ENCODE results near the gene CORO7. TPM values are rescaled to one million over a fixed set of nuclear protein-coding genes. Genes with fewer than 3 reads are reported as not detected.

Gene CORO7
- total RNA-seq, 4 donors from 2014 or later, result 17.9 to 53.7 (median 29.7) TPM

- no peaks in the 10 kb centered on the region for H3K9me3 ChIP-seq
- H3K4me1 ChIP-seq, result peaks cover 0 to 7% of the 10 kb centered on the region in 2 donors
- no peak overlapping the region for H3K27ac ChIP-seq
- intact Hi-C loops (cut with DNase I), result no loop called here
- WGBS, 2 donors, result 86 to 88% methylated on average over 1 to 2 of the region's 6 CpGs
- peaks cover 0 to 13% of the 10 kb centered on the region in 2 donors for H3K36me3 ChIP-seq
- DNase-seq, result no peak
- H3K27me3 ChIP-seq, result no peaks in the 10 kb centered on the region
- H3K4me3 ChIP-seq (replicated peaks in 1 of 3), result no peak overlapping the region
- TF ChIP-seq POLR2A (IDR thresholded peaks at IDR 0.05), result no peak
- TF ChIP-seq, protein P1, sequence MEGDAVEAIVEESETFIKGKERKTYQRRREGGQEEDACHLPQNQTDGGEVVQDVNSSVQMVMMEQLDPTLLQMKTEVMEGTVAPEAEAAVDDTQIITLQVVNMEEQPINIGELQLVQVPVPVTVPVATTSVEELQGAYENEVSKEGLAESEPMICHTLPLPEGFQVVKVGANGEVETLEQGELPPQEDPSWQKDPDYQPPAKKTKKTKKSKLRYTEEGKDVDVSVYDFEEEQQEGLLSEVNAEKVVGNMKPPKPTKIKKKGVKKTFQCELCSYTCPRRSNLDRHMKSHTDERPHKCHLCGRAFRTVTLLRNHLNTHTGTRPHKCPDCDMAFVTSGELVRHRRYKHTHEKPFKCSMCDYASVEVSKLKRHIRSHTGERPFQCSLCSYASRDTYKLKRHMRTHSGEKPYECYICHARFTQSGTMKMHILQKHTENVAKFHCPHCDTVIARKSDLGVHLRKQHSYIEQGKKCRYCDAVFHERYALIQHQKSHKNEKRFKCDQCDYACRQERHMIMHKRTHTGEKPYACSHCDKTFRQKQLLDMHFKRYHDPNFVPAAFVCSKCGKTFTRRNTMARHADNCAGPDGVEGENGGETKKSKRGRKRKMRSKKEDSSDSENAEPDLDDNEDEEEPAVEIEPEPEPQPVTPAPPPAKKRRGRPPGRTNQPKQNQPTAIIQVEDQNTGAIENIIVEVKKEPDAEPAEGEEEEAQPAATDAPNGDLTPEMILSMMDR (IDR thresholded peaks at IDR 0.05), result no peak
These were observed 76.0 kb downstream of the CORO7 start for GRCh38 chr16:4340443-4340842.

GRCh38 chr16:4339909-4340308, 76.5 kb downstream of the CORO7 start:
- DNase-seq, result no peak
- no peaks in the 10 kb centered on the region for H3K9me3 ChIP-seq
- H3K27ac ChIP-seq, result no peak overlapping the region
- TF ChIP-seq POLR2A (IDR thresholded peaks at IDR 0.05), result no peak
- no peaks in the 10 kb centered on the region for H3K27me3 ChIP-seq
- intact Hi-C loops (cut with DNase I), result no loop called here
- WGBS, 2 donors, result 62 to 83% methylated on average over 4 to 13 of the region's 14 CpGs
- H3K4me3 ChIP-seq (replicated peaks in 1 of 3), result no peak overlapping the region
- H3K36me3 ChIP-seq, result peaks cover 0 to 13% of the 10 kb centered on the region in 2 donors
- peaks cover 0 to 6% of the 10 kb centered on the region in 2 donors for H3K4me1 ChIP-seq

DNA sequence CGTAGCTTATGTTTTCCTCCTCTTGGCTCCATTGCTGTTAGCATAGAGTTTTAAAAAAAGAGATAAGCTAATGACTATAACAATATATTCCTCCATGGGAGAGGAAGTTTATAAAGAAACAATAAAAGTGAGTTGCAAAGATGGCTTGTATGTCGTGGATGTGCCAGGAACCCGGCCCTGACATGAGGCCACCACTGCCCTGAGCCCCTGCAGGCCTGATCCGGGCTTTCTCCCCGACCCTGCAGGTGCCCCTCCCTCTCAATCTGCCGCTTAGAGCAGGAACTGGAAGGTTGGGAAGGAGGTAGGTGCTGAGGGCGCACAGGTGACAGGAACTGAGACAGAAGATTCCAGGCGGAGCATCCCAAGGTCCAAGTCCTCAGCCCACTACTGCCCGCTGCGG, 76.9 kb downstream of the CORO7 start:
- H3K9me3 ChIP-seq, result no peaks in the 10 kb centered on the region
- intact Hi-C loops (cut with DNase I), result no loop called here
- no peak overlapping the region for H3K4me3 ChIP-seq (replicated peaks in 1 of 3)
- no peak for TF ChIP-seq POLR2A (IDR thresholded peaks at IDR 0.05)
- TF ChIP-seq, protein P1 (IDR thresholded peaks at IDR 0.05), result no peak
- no peaks in the 10 kb centered on the region for H3K27me3 ChIP-seq
- peaks cover 3 to 8% of the 10 kb centered on the region in 2 donors for H3K4me1 ChIP-seq
- WGBS, 2 donors, result 80 to 83% methylated on average over 8 to 10 of the region's 10 CpGs
- DNase-seq, result no peak
- H3K27ac ChIP-seq, result no peak overlapping the region
- peaks cover 0 to 13% of the 10 kb centered on the region in 2 donors for H3K36me3 ChIP-seq

DNA sequence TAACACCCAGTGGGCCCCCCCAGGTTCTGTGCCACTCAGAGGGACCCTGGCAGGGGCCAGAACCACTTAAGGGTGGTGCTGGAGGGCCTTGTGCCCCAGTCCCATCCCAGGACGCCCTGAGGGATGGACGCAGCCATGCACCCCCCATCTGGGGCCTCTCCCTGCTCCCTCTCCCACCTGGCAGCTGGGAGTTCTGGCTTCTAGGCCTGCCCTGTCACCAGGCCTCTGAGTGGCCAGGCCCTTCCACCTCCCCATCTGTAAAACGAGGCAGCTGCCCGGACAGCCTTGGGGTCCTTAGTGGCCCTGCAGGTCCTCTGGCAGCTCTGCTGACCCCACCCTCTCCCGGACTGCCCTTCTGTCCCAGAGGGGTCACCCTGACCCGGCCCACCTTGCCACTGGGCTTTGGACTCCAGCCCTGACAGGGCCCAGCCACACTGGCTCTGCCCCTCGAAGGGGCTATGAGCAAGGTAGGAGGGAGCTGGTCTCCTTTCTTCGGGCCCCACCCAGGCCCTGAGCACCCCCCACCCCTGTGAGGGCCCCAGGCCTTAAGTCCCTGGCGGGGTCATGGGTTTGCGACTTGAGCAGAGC, 77.6 kb downstream of the CORO7 start:
- H3K4me3 ChIP-seq (replicated peaks in 1 of 3), result no peak overlapping the region
- TF ChIP-seq POLR2A (IDR thresholded peaks at IDR 0.05), result no peak
- TF ChIP-seq, protein P1 (IDR thresholded peaks at IDR 0.05), result no peak
- H3K36me3 ChIP-seq, result peaks cover 0 to 13% of the 10 kb centered on the region in 2 donors
- no peaks in the 10 kb centered on the region for H3K9me3 ChIP-seq
- 80 to 93% methylated on average over 4 of the region's 10 CpGs for WGBS, 2 donors
- DNase-seq, result no peak
- intact Hi-C loops (cut with DNase I), result no loop called here
- peaks cover 3 to 8% of the 10 kb centered on the region in 2 donors for H3K4me1 ChIP-seq
- H3K27me3 ChIP-seq, result no peaks in the 10 kb centered on the region
- H3K27ac ChIP-seq, result no peak overlapping the region

DNA sequence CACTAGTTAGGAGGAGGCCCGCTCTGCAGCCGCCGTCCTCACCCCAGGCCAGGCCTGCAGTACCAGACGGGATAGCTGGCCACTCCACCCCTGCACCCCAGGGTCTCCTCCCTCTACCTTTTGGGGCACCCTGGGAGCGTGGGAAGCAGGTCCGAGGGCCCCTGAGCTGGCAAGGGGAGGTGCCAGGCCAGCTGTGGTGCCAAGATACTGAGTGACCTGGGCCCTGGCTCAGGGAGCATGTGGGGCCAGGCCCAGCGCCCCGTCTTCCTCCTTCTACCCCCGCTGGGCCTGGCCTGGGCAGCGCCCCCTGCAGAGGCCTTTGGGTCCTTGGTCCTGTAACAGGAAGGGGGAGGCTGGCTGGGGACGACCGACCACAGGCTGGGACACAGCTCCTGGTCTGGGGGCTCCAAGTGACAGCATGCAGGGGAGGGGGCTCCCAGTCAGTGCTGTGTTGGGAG, 78.2 kb downstream of the CORO7 start:
- 60 to 97% methylated on average over 1 to 8 of the region's 12 CpGs for WGBS, 2 donors

More for the DNA sequence above, 78.2 kb downstream of the CORO7 start:
- peaks cover 0 to 13% of the 10 kb centered on the region in 2 donors for H3K36me3 ChIP-seq
- H3K27ac ChIP-seq, result no peak overlapping the region
- no peaks in the 10 kb centered on the region for H3K27me3 ChIP-seq
- H3K9me3 ChIP-seq, result no peaks in the 10 kb centered on the region
- no peak overlapping the region for H3K4me3 ChIP-seq (replicated peaks in 1 of 3)
- intact Hi-C loops (cut with DNase I), result no loop called here
- H3K4me1 ChIP-seq, result peaks cover 3 to 8% of the 10 kb centered on the region in 2 donors
- no peak for DNase-seq
- no peak for TF ChIP-seq POLR2A (IDR thresholded peaks at IDR 0.05)
- TF ChIP-seq, protein P1 (IDR thresholded peaks at IDR 0.05), result no peak
